Adrenal gland (tissue), 12 donors: ENCODE results near the gene NDUFB10. TPM values are rescaled to one million over a fixed set of nuclear protein-coding genes. Genes with fewer than 3 reads are reported as not detected.

ENCODE experiments used
- DNase-seq, 7 donors: peaks; one replicate each; pipeline ENCODE4 v3.0.0-alpha.2; 2019 to 2020
- H3K27ac ChIP-seq, 5 donors: fragments of 200-600 bp; sonication (generic) in 4 of 5; 1 replicate in 3 of 5; 2 replicates in 2 of 5; pipeline versions ENCODE4 v1.5.1 to v1.8.0; 2016 to 2020; ENCODE audit warnings: mild to moderate bottlenecking in 1 of 5
- H3K27me3 ChIP-seq: fragments of 200-600 bp; 2 replicates; pipeline ENCODE4 v1.8.0; 2021
- H3K36me3 ChIP-seq, 2 donors: fragments of 200-600 bp; replicated peaks in 1 of 2; 1 replicate in 1 of 2; 2 replicates in 1 of 2; pipeline versions ENCODE4 v1.5.1 to v1.8.0; 2018 to 2022
- H3K4me1 ChIP-seq, 2 donors: fragments of 200-600 bp; replicated peaks in 1 of 2; 1 replicate in 1 of 2; 2 replicates in 1 of 2; pipeline versions ENCODE4 v1.5.1 to v1.8.0; 2018 to 2021
- H3K4me3 ChIP-seq, 4 donors: fragments of 200-600 bp; sonication (generic) in 3 of 4; one replicate each; pipeline ENCODE4 v1.5.1; 2016 to 2018
- H3K9me3 ChIP-seq, 3 donors: fragments of 200-600 bp; sonication (generic) in 1 of 3; replicated peaks in 1 of 3; 1 replicate in 2 of 3; 2 replicates in 1 of 3; pipeline versions ENCODE4 v1.5.1 to v1.8.0; 2016 to 2021
- CTCF ChIP-seq, 6 experiments: fragments of 450-650 bp in 4 of 6; fragments of 200-600 bp in 2 of 6; sonication (generic) in 1 of 6; IDR thresholded peaks; 1 replicate in 5 of 6; 2 replicates in 1 of 6; pipeline versions ENCODE4 v1.5.1 to v1.8.0; 2016 to 2021; ENCODE audit warnings: antibody characterized with exemption in 6 of 6, mild to moderate bottlenecking in 2 of 6, moderate library complexity in 1 of 6
- POLR2A ChIP-seq, 2 donors: fragments of 450-650 bp; IDR thresholded peaks; one replicate each; pipeline ENCODE4 v1.6.1; 2017; ENCODE audit warnings: antibody characterized with exemption in 2 of 2, mild to moderate bottlenecking in 2 of 2, moderate library complexity in 1 of 2
- WGBS, 4 donors: extraction: QIAGEN DNeasy Blood & Tissue Kit in 2 of 4; methylation state at CpG; one replicate each; pipeline versions ENCODE4 v1.1.5 to v1.1.7; 2013 to 2017; 5-methylcytosine and 5-hydroxymethylcytosine counted together
- intact Hi-C, 2 donors: fragments of 100-400 bp; cut with DNase I; formaldehyde crosslinking; loops; one replicate each; pipeline versions ENCODE4 v1.14.1 to v1.15.0; 2022 to 2023
- polyA plus RNA-seq, 3 donors: library from polyadenylated mRNA; stranded (reverse); fragments of 200-250 nt in 2 of 3; fragments of 350-450 nt in 1 of 3; fragmentation: Illumina TruSeq in 1 of 3; extraction: RNeasy Lipid Tissue Mini Kit (QIAGEN cat#74804) in 1 of 3; gene quantifications; one replicate each; pipeline ENCODE4 v1.2.3, GENCODE V29; 2013 to 2014
- total RNA-seq, 9 donors: library from RNA; depleted of rRNA in 4 of 9; stranded (reverse); fragments of >200 nt in 4 of 9; fragments of 120-200 nt in 1 of 9; fragmentation: NEBNext Ultra II Directional in 1 of 9; extraction: Animal tissue kit (Norgen Biotek cat#: 25700) in 1 of 9; gene quantifications; one replicate each; pipeline versions ENCODE4 v1.1.0 to v1.2.4, GENCODE V29; 2013 to 2023
- donor health status: healthy with polysubstance abuse.
- donor health status: Bipolar disorder and iron deficiency.
- donor health status: DM: yes; HTN: yes; CAD: no.
- donor health status: DM: no; HTN: no; CAD: no.
- donor health status: DM: no; HTN: no; CAD: no.
- donor health status: DM: yes; HTN: yes; CAD: no.

Gene NDUFB10
- total and polyA plus RNA-seq, 12 donors = 109 to 298 (median 175) TPM

GRCh38 chr16:1926271-1926670, 33.1 kb upstream of the NDUFB10 start:
- no peaks in the 10 kb centered on the region for H3K9me3 ChIP-seq
- H3K27me3 ChIP-seq = peaks cover 20% of the 10 kb centered on the region
- WGBS, 4 donors = 57 to 76% (median 62%) methylated on average over 8 to 11 of the region's 11 CpGs
- TF ChIP-seq POLR2A (IDR thresholded peaks at IDR 0.05) (no peak), CTCF (IDR thresholded peaks at IDR 0.05) (no peak)
- no peak overlapping the region for H3K27ac ChIP-seq
- DNase-seq = no peak
- H3K36me3 ChIP-seq = no peaks in the 10 kb centered on the region
- peaks cover 6 to 15% of the 10 kb centered on the region in 2 donors for H3K4me1 ChIP-seq
- no peak overlapping the region for H3K4me3 ChIP-seq
- intact Hi-C loops = no loop called here

- H3K27ac ChIP-seq = peak overlapping the region in 2 of 5 donors; percentile 45 to 55
- TF ChIP-seq CTCF (IDR thresholded peaks at IDR 0.05) (no peak), POLR2A (IDR thresholded peaks at IDR 0.05) (no peak)
- 13 to 26% (median 15%) methylated on average over 8 to 11 of the region's 11 CpGs for WGBS, 4 donors
- no peaks in the 10 kb centered on the region for H3K36me3 ChIP-seq
- intact Hi-C loops = no loop called here
- no peaks in the 10 kb centered on the region for H3K27me3 ChIP-seq
- DNase-seq = peak in 2 of 7 donors; percentile 23 to 46
- peak overlapping the region in 2 of 4 donors; percentile 46 to 59 for H3K4me3 ChIP-seq
- H3K4me1 ChIP-seq = peaks cover 6 to 8% of the 10 kb centered on the region in 2 donors
- H3K9me3 ChIP-seq = no peaks in the 10 kb centered on the region
Observed at GRCh38 chr16:1929105-1929504, 30.2 kb upstream of the NDUFB10 start.

- Histone ChIP-seq H3K36me3 (no peaks in the 10 kb centered on the region), H3K4me3 (peak overlapping the region in 2 of 4 donors; percentile 46 to 59), H3K4me1 (peaks cover 6 to 8% of the 10 kb centered on the region in 2 donors), H3K9me3 (no peaks in the 10 kb centered on the region), H3K27ac (peak overlapping the region in 2 of 5 donors; percentile 45 to 55), H3K27me3 (no peaks in the 10 kb centered on the region)
- intact Hi-C loops = loop anchor here in 1 of 2 donors (5.0 kb wide), 1 partner anchor 67 kb away; no protein-coding TSS in a partner anchor
- peak; percentile 53 to 100 (median 84) for TF ChIP-seq CTCF (IDR thresholded peaks at IDR 0.05)
- no peak for TF ChIP-seq POLR2A (IDR thresholded peaks at IDR 0.05)
- DNase-seq = peak; percentile 83 to 92 (median 91)
- WGBS, 4 donors = 12 to 37% (median 20%) methylated on average over 7 to 70 of the region's 70 CpGs
Observed at GRCh38 chr16:1929578-1930337, 29.6 kb upstream of the NDUFB10 start.

GRCh38 chr16:1930338-1930720, 29.0 kb upstream of the NDUFB10 start:
- Histone ChIP-seq H3K4me1 (peaks cover 6 to 8% of the 10 kb centered on the region in 2 donors), H3K27me3 (no peaks in the 10 kb centered on the region), H3K4me3 (no peak overlapping the region), H3K27ac (no peak overlapping the region), H3K9me3 (no peaks in the 10 kb centered on the region), H3K36me3 (no peaks in the 10 kb centered on the region)
- intact Hi-C loops = loop anchor here in 1 of 2 donors (5.0 kb wide), 1 partner anchor 68 kb away; no protein-coding TSS in a partner anchor
- TF ChIP-seq CTCF (IDR thresholded peaks at IDR 0.05) = no peak
- TF ChIP-seq POLR2A (IDR thresholded peaks at IDR 0.05) = no peak
- 76 to 87% (median 82%) methylated on average over 6 to 10 of the region's 10 CpGs for WGBS, 4 donors
- DNase-seq = no peak
